HCT116 (cell line): ENCODE data around the gene TIMP4.

Source experiments
- CTCF ChIP-seq, 3 experiments: fragments of 200-600 bp in 1 of 3; sonication (generic) in 1 of 3; IDR thresholded peaks in 2 of 3; conservative IDR thresholded peaks in 1 of 3; 2 replicates each; pipeline ENCODE4 v1.5.1; 2012 to 2017; ENCODE audit warnings: low read depth in 2 of 3, low read length in 2 of 3, antibody characterized with exemption in 1 of 3, borderline replicate concordance in 1 of 3, control low read depth in 1 of 3, mild to moderate bottlenecking in 1 of 3, mixed read lengths in 1 of 3, mixed run types in 1 of 3, moderate library complexity in 1 of 3; ENCODE audit not compliant: insufficient read depth in 1 of 3
- EZH2phosphoT487 ChIP-seq: fragments of 200-600 bp; IDR thresholded peaks from 2 replicates; pipeline ENCODE4 v1.6.1; 2018; ENCODE audit warnings: antibody characterized with exemption, borderline replicate concordance
- POLR2A ChIP-seq: IDR thresholded peaks from 2 replicates; pipeline ENCODE4 v1.7.0; 2011; ENCODE audit warnings: borderline replicate concordance; ENCODE audit not compliant: insufficient read depth, insufficient read length; ENCODE audit errors: extremely low read depth
- REST ChIP-seq: IDR thresholded peaks from 2 replicates; pipeline ENCODE4 v1.6.1; 2012; ENCODE audit warnings: low read depth
- SP1 ChIP-seq: IDR thresholded peaks from 2 replicates; pipeline ENCODE4 v1.6.1; 2012; ENCODE audit warnings: low read depth
- YY1 ChIP-seq: IDR thresholded peaks from 2 replicates; pipeline ENCODE4 v1.6.1; 2011; ENCODE audit warnings: low read length, low read depth, moderate library complexity, mild to moderate bottlenecking; ENCODE audit not compliant: insufficient replicate concordance; ENCODE audit errors: extremely low read depth
- ZBTB33 ChIP-seq: IDR thresholded peaks from 2 replicates; pipeline ENCODE4 v1.6.1; 2011; ENCODE audit warnings: mild to moderate bottlenecking, low read length, moderate library complexity; ENCODE audit not compliant: insufficient replicate concordance; ENCODE audit errors: extremely low read depth

- TF ChIP-seq CTCF (IDR thresholded peaks at IDR 0.05 in 2 of 3, conservative IDR thresholded peaks at IDR 0.05 in 1 of 3; ENCODE audit: borderline replicate concordance in 1 of 3, insufficient read depth in 1 of 3, low read depth in 2 of 3, low read length in 2 of 3): no peak
- TF ChIP-seq REST: no peak
- TF ChIP-seq POLR2A: no peak
- TF ChIP-seq ZBTB33: no peak
- TF ChIP-seq YY1: no peak
- TF ChIP-seq EZH2phosphoT487: no peak
- TF ChIP-seq SP1: no peak
These were observed 25.8 kb upstream of the TIMP4 start for GRCh38 chr3:12184541-12184940.
